HG03469 (cell line): ENCODE measurements around the gene TXLNA.

Experiments
- ATAC-seq: cut with Tn5 transposase; IDR thresholded peaks from one replicate; pipeline ENCODE4 v1.9.1; 2021; ENCODE audit warnings: mild to moderate bottlenecking, moderate library complexity, moderate number of reproducible peaks; ENCODE audit not compliant: unreplicated experiment

Gene TXLNA

DNA sequence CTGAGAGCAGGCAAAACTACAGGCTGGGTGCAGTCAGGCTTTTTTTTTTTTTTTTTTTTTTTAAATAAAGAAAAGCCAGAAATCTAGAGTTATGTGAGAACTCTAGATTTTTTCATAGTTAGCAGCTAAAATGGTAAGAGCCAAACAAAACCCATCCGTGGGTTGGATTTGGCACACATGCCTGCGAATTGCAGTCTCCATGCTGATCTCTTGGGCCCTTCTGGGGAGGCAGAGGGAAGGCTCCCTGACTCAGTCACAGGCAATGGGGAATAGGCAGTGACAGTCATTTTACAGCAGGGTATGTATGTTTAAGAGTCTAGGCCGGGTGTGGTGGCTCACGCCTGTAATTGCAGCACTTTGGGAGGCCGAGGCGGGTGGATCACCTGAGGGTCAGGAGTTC, 2.6 kb downstream of the TXLNA start:
- no peak for ATAC-seq

DNA sequence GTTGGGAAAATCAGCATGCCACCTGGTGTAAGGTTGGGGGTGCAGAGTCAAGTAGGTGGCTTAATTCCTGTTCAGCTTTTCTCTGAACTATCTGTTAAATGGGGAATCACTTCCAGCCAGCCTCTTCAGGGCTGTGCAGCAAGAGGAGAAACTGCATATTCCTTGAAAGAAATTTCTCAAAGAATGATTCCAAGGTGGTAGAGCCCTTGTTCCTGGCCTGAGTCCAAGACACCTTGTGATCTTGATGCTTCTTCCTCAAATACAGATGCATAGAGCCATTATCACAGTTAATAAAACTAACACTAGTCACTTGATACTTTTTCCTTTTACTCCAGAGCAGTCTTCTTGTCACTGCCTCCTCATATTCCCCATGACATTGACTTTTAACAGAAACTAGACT, 5.2 kb downstream of the TXLNA start:
- no peak for ATAC-seq

DNA sequence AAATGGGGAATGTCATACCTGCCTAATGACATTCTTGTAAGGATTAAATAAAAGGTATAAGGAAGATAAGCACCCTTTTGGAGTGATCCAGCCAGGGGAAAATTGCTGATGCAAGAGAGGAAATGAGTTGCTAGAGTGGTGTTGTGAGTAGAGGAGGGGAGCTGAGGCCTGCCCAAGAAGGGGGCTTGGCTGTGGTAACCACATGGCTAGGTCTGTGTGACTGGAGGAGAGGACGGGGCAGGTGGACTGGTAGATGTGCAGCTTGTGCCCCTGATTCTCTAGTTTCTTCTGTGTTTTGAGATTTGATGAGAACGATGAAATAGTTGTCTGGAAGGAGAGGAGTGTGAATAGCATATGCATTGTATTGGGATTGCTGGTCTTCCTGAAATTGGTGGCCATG, 6.6 kb downstream of the TXLNA start:
- no peak for ATAC-seq

DNA sequence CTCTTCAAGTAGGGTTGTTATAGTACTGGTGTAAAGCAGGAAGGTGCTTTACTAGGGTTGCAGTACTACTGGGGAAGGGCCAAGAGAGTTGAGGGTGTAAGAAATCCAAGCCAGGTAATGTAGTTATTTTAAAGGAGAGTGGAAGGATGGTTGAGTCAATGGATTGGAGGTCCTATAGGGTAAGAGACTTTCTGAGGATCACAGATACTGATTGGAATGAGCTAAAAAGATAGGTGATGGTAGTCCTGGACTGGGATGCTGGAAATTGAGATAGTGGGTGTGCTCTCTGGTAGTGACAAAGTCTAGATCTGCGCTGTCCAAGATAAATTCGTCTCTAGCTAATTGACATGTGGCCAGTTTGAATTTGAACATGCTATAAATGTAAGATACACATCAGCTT, 7.0 kb downstream of the TXLNA start:
- no peak for ATAC-seq

DNA sequence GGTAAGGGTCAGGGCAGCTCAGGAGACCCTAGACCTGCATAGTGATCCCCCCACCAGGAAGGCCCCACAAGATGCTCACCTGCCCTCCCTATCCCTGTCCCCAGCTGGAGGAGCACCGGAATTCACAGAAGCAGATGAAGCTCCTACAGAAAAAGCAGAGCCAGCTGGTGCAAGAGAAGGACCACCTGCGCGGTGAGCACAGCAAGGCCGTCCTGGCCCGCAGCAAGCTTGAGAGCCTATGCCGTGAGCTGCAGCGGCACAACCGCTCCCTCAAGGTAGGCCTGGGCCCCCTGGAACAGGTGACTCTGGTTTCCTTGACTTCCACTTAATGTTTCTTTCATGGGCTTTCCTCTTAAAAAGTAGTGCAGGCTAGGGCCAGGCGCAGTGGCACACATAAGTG, 8.4 kb downstream of the TXLNA start:
- no peak for ATAC-seq

DNA sequence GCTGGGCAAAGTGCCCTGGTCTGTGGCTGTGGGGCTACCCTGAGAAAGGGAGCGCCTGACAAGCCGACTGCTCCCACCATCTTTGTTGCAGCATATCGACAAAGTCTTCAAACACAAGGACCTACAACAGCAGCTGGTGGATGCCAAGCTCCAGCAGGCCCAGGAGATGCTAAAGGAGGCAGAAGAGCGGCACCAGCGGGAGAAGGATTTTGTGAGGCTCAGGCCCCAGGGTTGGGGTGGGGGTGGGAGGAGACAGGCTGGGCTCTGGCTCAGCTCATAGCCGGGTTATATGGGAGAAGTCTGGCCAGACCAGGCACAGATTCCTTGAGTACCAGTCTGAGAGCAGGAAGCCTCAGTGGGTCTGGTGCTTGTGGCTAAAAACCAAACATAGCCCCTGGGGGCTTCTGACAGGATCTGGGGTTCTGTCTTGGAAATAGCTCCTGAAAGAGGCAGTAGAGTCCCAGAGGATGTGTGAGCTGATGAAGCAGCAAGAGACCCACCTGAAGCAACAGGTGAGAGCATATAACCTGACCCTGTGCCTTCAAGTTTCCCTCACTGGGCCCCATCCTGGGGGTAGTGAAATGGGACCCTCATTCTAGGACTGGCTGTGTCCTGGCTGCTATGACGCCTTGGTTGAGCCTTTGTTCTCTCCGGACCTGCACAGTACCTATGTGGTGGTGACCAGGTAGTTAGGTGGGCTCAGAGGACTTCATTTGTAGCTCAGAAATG, 12.9 kb downstream of the TXLNA start:
- ATAC-seq = no peak

DNA sequence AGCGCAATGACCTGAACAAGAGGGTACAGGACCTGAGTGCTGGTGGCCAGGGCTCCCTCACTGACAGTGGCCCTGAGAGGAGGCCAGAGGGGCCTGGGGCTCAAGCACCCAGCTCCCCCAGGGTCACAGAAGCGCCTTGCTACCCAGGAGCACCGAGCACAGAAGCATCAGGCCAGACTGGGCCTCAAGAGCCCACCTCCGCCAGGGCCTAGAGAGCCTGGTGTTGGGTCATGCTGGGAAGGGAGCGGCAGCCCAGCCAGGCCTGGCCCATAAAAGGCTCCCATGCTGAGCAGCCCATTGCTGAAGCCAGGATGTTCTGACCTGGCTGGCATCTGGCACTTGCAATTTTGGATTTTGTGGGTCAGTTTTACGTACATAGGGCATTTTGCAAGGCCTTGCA, 15.5 kb downstream of the TXLNA start:
- no peak for ATAC-seq

DNA sequence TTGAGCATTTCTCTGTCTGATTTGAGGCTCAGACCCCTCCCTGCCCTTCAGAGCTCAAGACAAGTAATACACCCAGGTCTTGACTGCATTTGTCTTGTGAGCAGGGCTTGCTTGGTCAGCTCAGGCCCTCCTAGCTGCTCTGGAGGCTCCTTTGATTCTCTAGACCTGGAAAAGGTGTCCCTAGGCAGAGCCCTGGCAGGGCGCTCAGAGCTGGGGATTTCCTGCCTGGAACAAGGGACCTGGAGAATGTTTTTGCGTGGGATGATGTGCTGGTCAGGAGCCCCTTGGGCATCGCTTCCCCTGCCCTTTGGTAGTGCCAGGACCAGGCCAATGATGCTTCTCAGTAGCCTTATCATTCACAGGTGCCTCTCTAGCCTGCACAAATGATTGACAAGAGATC, 16.1 kb downstream of the TXLNA start:
- no peak for ATAC-seq

DNA sequence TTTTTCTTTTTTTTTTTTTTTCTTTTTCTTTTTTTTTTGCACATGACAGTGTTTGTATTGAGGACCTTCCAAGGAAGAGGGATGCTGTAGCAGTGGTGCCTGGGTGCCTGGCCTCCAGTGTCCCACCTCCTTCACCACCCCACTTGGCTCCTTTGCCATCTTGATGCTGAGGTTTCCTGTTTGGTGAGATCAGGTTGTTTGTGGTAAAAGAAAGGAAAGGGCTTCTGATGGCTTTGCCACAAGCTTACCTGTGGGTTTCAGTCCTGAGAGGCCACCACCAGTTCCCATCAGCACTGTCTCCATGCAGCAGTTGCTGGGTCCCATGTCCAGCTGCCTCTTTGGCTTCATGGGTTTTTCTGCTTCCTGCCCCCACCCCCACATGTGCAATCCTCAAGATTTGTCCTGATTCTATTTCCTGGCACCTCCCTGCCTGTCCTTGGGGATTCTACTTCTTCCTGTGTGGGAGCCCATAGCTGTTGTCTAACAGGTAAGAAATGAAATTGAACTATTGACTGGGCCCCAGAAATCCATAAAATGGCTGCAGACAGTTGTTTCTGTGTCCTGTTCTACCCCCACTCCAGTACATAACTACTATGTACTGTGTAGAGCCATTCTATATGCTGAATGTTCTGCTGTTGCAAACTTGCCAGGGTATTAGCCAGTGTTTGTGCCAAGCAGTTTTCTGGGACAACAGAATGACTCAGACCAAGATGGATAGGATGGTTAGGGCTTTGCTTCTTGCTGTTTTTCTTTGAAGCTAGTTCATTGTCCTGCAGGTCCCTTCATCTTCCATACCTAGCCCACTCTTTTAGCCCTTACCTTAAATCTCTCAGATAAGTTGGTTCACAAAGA, 16.7 kb downstream of the TXLNA start:
- no peak for ATAC-seq

DNA sequence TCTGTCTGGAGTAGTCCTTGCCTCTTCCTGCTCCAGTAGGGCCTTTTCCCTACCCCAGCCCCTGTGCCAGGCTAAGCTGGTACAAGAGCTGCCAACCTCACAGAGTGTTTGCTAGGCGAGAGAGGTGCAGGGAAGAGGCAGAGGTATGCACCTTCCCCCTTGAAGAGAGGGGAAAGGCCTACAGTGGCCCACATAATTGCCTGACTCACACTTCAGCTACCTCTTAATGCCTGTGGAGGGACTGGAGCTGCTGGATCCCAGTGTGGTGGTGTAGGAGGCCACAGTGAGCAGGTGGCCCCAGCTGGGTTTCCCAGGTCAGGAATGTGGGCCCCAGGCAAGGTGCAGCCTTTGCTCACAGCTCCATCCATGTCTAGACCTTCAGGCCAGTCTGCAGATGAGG, 17.6 kb downstream of the TXLNA start:
- ATAC-seq = no peak

DNA sequence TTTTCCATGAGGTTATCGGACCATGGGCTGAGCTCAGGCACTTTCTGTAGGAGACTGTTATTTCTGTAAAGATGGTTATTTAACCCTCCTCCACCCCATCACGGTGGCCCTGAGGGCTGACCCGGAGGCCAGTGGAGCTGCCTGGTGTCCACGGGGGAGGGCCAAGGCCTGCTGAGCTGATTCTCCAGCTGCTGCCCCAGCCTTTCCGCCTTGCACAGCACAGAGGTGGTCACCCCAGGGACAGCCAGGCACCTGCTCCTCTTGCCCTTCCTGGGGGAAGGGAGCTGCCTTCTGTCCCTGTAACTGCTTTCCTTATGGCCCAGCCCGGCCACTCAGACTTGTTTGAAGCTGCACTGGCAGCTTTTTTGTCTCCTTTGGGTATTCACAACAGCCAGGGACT, 18.4 kb downstream of the TXLNA start:
- no peak for ATAC-seq

DNA sequence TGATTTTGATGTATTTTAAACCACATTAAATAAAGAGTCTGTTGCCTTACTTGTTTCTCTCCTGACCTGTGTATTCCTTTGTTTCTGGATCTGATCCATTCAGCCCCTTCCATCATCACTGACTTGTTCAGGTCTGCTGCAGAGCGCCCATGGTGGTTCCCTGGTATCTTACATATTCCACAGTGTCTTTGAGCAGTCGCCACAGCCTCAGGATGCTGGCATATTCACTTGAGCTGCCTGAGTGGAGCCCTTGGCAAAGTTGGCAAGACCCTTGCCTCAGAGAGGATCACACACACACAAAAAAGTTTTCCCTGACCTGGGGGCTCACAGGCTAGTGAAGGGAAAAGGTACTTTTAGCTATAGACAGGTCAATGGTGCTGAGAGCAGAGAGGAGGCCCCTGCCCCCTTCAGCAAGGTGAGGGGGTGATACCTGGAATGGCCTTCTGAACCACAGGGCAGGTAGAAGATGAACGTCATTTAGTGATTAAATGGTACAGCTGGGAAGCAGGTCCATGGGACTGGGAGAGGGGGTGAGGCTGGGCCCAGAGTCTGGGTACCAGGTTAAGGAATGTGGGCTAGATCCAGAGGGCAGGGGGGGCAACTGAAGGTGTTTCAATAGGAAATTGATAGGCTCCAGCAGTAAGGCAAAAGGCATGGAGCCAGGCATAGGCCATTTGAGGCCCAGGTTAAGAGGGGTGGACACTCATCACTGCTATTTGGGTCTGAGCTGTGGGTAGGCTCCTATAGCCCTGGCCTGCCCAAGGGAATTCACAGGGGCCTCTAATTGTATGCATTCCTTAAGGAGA, 19.0 kb downstream of the TXLNA start:
- ATAC-seq = no peak

DNA sequence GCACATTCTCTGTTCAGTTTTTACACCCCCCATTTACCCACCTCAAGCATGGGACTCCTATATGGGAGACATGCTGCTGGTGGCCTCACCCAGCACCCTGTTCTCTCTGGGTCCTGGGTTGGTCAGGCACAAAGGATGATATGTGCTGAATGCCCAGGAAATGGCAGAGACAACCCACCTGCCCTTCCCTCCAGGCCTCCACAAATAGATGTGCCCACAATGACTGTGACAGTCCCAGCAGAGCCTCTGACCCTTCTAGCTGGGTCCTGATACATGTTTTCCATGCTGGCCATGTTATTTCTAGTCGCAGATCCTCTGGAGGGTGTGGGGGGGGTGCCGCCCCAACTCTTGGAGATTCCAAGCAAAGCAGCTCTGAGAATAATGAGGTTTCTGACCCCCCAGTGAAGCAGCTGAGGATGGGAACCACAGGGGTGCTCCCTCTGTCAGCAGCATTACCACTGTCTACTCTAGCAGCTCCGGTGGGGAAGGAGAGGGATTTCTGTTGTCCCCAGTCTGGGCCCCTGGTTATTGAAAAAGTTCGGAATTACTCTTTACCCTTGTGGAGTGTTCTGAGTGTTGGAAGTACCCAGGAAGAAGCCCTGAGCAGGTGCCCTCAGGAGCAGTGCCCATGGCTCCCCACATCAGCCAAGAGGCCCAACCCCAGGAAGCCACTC, 19.7 kb downstream of the TXLNA start:
- no peak for ATAC-seq

DNA sequence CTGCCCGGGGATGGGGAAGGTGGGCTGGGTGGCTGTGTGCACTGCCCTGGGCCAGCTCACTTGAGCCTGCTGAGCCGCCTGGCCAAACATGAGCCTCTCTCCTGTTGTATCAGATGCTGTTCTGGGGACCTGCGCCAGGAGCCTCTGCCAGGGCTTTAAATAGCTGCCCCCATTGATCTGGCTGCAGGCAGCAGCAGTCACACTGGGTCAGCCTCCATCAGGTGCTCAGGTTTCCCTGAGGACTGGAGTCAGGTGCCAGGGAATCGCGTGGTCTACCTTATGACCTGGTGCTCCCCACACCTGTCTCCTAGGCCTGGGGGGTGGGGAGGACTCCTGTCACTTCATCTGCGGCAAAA, 20.2 kb downstream of the TXLNA start:
- ATAC-seq = no peak

DNA sequence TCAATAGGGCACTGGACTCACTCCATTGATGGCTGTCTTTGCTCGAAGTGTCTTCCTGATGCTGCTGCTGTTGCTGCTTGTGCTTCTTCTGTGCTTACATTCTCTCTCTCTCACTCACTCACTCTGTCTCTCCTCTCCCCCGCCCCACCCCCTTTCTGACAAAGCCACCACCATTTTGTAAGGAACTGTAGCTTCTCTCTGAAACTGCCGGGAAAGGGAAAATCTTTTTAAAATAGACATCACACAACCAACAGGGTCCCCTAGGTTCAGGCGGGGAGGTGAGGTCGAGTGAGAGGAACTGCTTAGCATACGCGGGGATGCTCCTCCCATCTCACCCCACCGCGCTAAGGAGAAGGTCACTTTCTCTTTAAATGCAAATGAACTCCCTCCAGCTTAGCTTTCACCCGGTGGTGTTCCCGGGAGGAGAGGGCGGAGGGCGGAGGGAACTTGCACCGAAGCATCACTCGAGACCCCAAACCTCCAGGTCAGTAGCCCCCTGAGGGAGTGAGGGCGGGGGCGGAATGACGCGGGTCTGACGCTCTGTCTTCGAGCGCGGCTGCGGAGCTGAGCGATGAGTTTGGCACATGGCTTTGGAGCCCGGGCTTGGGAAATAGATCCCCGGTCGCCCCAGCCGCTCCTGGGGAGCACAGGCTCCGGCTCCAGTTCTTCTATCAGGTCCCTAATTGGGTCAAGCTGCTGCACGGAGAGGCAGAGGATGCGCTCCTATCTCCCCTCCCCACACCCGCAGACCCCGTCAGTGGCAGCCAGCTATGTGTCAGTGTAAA, 20.9 kb downstream of the TXLNA start, which contains the start of gene CCDC28B:
CCDC28B (plus strand) TSS at position 370 of the 785 bp plus-strand sequence. CDS start 1,341 bp downstream, outside the sequence.
- no peak for ATAC-seq

DNA sequence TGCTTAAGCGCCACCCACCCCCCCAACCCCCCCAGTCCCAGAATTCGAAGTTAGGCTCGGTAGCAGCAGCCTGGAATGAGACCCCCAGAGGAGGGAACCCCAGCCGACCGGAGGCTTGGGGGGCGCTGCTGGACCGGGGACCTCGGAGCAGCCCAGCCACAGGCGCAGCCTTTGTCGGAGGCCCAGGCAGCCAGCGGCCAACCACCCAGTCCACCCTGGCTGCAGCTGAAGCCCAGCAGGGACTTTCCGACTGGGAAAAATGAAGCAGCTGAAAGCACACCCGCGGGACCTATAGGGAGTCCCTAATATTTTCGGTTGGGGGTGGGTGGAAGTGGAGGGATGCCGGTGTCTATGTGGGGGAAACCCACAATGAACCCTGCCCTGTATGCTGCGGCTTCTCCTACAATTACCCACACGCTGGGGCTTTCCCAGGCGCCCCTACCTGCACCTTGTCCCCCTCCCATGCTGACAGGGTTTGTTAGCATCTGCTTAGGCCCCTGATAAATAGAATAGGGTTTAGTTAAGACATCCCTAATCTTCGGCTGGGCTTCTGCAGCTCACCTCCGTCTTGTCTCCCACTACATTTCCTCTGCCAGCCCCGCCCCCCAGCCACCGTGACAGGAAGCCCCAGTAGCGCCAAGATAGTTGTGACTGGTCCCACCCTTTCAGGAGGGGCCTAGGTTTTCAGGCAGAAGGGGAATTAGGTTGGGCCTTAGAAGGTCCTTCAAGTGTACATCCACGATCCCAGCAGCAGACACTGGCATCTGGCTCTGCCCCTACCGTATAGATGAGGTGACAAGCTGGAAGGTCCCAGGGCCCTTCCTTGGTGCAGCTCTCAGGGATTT, 21.8 kb downstream of the TXLNA start:
- no peak for ATAC-seq

DNA sequence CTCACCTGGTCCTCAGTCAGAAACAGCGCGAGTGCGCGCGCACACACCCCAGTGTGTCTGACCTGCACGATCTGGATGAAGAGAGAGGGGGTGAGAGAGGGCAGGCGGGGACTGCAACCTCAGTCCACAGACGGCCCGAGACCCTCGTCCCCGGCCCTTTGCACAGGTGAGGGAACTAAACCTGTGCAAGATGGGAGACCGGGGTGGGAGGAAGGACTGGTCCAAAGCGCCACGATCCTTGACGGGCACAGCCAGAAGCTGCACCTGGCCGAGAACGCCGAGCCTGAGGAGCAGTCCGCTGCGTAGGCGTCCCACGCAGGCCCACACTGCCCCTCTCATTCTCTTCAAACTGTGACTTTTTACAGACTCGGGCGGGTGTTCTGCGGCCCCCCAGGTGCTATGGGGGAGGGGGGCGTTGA, 25.5 kb downstream of the TXLNA start:
- ATAC-seq = no peak

DNA sequence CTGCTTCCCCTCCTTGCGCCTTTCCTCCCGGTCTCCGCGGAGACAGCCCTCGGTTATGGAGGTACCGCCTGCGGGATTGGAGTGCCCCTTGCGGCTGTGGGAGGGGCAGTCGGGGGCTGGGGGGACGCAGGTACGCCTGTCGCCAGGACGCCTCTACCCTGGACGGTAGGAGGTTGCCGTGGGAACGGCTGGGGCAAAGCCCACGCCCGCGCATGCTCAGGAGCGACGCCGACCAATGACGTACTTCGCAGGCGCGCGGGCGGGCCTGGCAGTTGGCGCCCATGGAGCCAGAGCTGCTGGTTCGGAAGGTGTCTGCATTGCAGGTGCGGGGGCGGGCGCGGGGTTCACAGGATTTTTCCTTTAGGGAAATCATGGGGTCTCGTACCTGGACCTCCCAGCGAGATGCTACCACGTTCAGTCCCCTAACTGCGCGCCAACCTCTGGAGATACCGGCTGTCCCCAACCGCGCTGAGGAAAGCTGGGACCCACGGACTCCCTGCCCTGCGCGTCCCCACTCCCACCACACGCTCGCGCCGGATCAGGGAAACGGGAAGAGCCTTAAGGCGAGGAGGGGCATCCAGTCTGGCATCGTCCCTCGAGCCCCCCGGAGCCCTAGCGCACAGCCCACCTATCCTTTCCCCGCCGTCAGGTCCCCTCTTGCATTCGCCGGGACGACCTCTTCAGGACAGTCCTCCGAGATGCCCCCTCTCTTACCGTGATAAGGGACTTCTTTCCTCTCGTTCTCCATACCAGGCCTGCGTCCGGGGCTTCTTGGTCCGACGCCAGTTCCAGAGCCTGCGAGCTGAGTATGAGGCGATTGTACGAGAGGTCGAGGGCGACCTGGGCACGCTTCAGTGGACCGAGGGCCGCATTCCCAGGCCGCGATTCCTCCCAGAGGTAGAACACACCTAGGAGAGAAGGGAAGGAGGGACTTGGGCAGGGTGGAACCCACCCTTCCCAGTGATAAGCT, 26.2 kb downstream of the TXLNA start, which contains the start of gene IQCC:
IQCC (plus strand) TSS at position 271 of the 970 bp plus-strand sequence; CDS start at position 282, 11 bp downstream.
- no peak for ATAC-seq
